Dedifferentiated amniotic fluid mesenchymal stem cell (primary cell): ENCODE data around the gene LMNA.
"Not testable (repeated sequence)": the region's sequence is repeated elsewhere in the genome, so short reads cannot be mapped to it uniquely, and the experiment has no call there.

Experiments
- DNase-seq: peaks from one replicate; pipeline ENCODE4 v3.0.0-alpha.2; 2016; ENCODE audit errors: extremely low spot score

LMNA gene

GRCh38 chr1:156114101-156114918, at the start of gene LMNA:
Gene LMNA, plus strand, starts transcription at chr1:156114711. Its CDS starts 208 bp downstream, at chr1:156114919.
- DNase-seq, result peak; percentile 96

DNA sequence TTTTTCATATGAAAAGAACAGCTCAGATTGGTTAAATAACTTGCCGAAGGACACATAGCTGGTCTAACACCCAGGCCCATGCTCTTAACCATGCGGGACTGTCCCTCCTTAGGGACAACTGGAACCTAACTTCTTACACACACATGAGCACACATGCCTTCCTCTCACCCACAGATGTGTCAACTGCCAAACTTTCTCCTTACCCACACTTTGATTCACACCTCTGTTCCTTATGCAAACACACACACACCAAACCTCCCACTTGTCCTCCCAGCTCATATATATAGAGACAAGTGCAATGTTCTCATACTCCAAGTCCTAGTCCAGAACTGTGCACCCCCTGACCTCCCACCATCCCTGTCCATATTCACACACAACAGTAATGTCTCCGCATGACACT, 49.3 kb upstream of the LMNA start:
- no peak for DNase-seq

DNA sequence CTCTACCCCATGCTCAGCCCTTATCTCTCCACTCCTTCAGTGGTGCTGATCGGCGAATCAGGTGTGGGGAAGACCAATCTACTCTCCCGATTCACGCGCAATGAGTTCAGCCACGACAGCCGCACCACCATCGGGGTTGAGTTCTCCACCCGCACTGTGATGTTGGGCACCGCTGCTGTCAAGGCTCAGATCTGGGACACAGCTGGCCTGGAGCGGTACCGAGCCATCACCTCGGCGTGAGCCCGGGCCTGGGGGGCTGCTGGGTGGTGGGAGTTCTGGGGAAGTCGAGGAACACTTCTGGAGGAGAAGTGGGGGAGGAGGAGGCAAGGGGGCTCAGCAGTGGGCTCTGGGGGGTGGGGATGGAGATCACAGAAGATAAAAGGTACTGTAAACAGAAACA, 48.6 kb upstream of the LMNA start:
- DNase-seq, result no peak

DNA sequence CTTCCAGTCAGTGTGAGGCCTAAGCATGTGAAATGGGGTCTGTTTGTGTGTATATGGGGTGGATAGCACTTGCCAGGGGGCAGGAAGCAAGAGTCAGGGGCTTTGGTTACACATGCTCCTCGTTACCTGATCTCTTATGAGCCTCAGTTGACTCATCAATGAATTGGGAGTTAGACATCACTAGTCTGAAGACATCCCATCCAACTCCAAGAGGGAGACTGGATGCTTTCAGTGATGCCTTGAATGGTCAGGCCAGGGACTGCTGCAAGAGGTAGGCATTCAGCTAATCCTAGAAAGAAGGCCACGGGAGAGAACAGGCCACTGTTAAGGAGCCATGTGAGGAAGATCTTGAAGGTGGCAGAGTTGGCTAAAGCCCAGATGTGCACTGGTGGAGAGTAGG, 47.2 kb upstream of the LMNA start:
- no peak for DNase-seq

- no peak for DNase-seq
These were observed 44.7 kb upstream of the LMNA start for GRCh38 chr1:156069490-156070455.

DNA sequence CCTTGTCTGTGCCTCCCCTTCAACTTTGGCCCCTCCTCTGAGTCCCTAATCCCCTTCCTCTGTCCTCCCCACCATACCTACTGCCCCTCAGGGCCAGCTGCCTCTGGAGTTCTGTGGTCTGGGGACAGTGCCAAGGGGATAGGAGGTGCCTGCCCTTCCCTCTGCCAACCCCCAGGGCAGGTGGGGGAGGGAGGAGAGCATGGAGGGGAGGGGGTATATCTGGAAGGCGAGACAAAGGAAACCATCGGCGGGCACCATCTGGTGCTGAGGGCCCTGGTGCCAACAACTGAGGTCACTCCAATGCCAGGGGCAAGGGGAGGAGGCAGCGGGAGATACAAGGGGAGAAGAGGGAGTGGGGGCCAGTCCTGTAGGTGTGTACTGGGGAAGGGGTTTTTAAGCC, 44.0 kb upstream of the LMNA start:
- no peak for DNase-seq

GRCh38 chr1:156071332-156071816, 43.1 kb upstream of the LMNA start:
- DNase-seq, result not testable (repeated sequence)

GRCh38 chr1:156072251-156072650, 42.3 kb upstream of the LMNA start:
- DNase-seq, result no peak

DNA sequence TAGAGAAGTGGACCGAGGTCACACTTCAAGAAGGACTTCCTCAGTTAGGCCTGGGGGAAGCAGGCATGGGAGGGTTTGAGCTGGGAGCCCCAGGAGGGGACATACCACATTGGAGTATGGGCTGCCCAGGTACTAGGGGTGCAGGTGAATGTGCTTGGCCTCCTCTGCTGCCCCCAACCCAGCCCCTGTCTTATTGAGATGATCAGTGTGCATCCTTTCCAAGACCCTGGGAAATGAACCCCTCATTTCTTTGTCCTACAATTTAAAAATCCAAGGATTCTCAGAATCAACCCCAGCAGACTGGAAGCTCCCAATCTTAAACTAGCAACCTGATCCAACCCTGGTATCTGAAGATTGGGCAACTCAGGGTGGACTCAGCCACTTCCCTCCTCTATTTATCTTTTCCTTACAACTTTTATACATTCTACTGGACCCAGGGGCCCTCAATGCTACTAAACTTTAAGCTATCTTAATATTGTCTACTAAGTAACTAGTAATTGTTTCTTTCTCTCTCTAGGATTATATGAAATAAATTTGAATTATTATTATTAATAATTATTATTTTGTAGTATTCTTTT, 41.3 kb upstream of the LMNA start:
- no peak for DNase-seq

GRCh38 chr1:156073740-156074139, 40.8 kb upstream of the LMNA start:
- DNase-seq, result no peak

DNA sequence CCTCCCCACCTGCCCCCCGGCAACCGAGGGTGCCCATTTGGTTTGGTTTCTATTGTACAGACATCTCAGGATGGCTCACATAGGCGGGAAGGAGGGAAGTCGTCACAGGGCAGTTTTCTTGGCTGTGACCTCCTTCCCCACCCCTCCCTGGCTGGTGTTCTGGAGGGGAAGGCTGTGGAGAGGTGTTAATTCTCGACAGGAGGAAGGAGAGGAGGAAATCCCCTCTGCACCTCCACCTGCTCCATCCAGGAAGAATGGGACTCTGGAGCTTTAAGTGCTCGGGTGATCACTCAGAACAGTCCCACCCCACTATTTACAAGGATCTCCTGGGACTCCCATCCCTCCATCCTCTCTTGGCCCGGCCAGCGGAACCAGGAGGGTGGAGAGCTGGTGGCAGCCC, 39.9 kb upstream of the LMNA start:
- DNase-seq, result no peak

GRCh38 chr1:156075162-156075561, 39.3 kb upstream of the LMNA start:
- no peak for DNase-seq

GRCh38 chr1:156075775-156076204, 38.7 kb upstream of the LMNA start:
- DNase-seq, result no peak

- DNase-seq, result no peak
These were observed 37.7 kb upstream of the LMNA start for GRCh38 chr1:156076609-156077429.

DNA sequence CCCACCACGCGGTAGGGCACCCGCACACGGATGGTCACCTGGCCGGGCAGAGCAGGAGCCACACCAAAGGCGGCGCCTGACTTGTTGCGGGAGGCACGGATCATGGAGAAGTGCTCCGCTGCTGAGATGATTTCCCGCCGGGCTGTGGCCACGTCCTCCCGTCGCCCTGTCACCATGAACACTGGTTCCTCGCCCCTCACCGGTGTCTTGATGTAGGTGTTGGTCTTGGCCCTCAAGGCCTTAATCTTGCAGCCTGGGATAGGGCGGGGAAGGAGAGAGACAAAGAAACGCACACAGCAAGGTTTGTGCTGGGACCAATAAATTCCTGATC, 37.1 kb upstream of the LMNA start:
- DNase-seq, result no peak

GRCh38 chr1:156078728-156079127, 35.8 kb upstream of the LMNA start:
- DNase-seq, result no peak

DNA sequence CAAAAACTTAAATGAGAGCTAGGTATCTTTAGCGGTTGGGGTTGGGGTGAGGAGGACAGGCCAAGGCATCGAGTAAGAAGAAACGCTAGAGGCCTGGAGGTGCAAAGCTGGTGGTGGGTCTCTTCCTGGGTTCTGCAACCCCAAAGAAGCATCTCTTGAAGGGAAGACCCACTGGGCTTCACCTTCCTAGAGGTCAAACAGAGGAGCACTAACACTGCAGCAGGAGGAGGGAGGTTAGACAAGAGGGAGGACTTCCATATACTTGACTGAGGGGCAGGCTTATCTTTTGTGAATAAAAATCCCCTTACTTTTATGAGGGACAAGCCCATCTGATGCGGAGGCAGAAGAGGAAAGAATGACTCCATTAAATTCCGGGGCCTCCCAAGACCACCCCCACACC, 34.7 kb upstream of the LMNA start:
- DNase-seq, result no peak

GRCh38 chr1:156080241-156080862, 34.2 kb upstream of the LMNA start:
- DNase-seq, result no peak

DNA sequence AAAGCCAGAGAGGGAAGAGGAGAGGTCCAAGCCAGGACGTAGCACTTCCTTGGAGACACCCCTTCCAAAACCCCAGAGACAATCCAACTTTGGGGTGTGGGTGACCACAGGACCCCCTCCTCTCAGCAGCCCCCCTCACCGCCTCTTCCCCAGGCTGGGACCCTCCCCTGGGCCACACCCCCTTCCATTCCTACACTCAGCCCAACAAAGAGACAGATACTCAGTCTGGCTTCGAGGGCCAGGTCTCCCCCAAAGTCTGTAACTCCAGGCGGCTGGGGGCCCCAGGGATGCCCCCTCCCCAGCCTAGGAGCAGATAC, 33.7 kb upstream of the LMNA start:
- no peak for DNase-seq

DNA sequence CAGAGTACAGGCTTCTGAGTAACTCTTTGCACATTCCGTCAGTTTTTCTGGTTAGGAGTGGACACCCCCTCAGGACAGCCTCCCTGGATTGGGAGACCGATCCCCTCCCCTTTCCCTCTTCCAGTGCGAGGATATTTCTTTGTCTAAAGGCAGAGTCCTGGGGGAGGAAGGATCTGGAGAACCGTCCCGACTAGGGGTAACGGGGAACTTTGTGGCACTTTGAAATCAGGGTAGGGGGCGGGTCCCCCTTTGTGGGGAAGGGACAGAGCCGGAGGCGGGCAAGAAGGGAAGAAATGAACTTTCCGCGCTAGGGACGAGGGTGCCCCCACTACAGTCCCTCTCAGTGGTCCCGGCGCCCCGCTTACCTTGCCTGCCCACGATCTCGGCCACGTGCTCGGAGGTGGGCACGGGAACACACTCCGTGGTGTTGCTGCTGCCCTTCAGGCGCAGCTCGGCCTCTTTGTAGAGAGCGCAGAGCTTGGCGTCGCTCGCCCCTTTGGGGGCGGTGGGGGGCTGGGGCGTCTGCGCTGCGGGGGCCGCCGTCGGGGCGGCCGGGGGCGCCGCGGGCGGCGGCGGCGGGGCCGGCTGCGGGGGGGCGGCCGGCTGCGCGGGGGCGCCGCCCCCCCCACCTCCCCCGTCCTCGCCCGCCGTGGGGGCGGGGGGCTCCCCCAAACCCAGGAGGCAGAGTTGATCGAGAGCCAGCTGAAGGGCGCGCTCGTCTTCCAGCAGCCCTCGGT, 33.2 kb upstream of the LMNA start:
- DNase-seq, result no peak

GRCh38 chr1:156081917-156082308, 32.6 kb upstream of the LMNA start:
- DNase-seq, result no peak
